SK-N-SH (cell line): ENCODE results near the gene ZNF516. TPM values are rescaled to one million over a fixed set of nuclear protein-coding genes. Genes with fewer than 3 reads are reported as not detected.

Experiments used
- CTCF ChIA-PET: fragments of 300-600, 350-600 bp; formaldehyde crosslinking; extraction: SDS; loops from one replicate; lab custom pipeline; 2021; lab: Yijun Ruan, JAX
- POLR2A ChIA-PET: fragments of 350-600 bp; sonication (Branson Sonifier 250); formaldehyde crosslinking; extraction: SDS; loops from one replicate; lab custom pipeline; 2020; ENCODE audit warnings: antibody characterized with exemption, inconsistent platforms; lab: Yijun Ruan, JAX
- DNase-seq: peaks from one replicate; pipeline ENCODE4 v3.0.0; 2012
- H2AFZ ChIP-seq: fragments of 200-600 bp; sonication (generic); 2 replicates; pipeline ENCODE4 v1.8.1; 2016; ENCODE audit warnings: antibody characterized with exemption, mild to moderate bottlenecking, low read depth
- H3F3A ChIP-seq: fragments of 200-600 bp; sonication (generic); replicated peaks from 2 replicates; pipeline ENCODE3; 2016; ENCODE audit warnings: antibody characterized with exemption, mild to moderate bottlenecking; ENCODE audit not compliant: insufficient read depth
- H3K27ac ChIP-seq, 2 experiments: fragments of 200-500 bp in 1 of 2; fragments of 200-600 bp in 1 of 2; sonication (Bioruptor generic) in 1 of 2; sonication (generic), shearing (Covaris generic) in 1 of 2; 2 replicates each; pipeline versions ENCODE4 v1.5.1 to v1.6.1; 2014 to 2016; ENCODE audit warnings: low read depth in 2 of 2, inconsistent platforms in 1 of 2, low read length in 1 of 2, mild to moderate bottlenecking in 1 of 2, mixed read lengths in 1 of 2
- H3K27me3 ChIP-seq: fragments of 200-600 bp; sonication (generic), shearing (Covaris generic); 2 replicates; pipeline ENCODE4 v1.6.1; 2016; ENCODE audit warnings: mixed run types; ENCODE audit not compliant: insufficient read depth
- H3K36me3 ChIP-seq, 2 experiments: fragments of 200-500 bp in 1 of 2; fragments of 200-600 bp in 1 of 2; sonication (Bioruptor generic) in 1 of 2; sonication (generic) in 1 of 2; replicated peaks in 1 of 2; 2 replicates each; pipeline versions ENCODE3 to v1.5.1; 2014 to 2016; ENCODE audit warnings: low read length in 1 of 2, mild to moderate bottlenecking in 1 of 2; ENCODE audit not compliant: insufficient read depth in 2 of 2, control insufficient read depth in 1 of 2
- H3K4me1 ChIP-seq, 2 experiments: fragments of 200-500 bp in 1 of 2; fragments of 200-600 bp in 1 of 2; sonication (Bioruptor generic) in 1 of 2; sonication (generic), shearing (Covaris generic) in 1 of 2; 2 replicates each; pipeline versions ENCODE4 v1.5.1 to v1.6.1; 2014 to 2016; ENCODE audit warnings: low read depth in 1 of 2, low read length in 1 of 2, mixed run types in 1 of 2; ENCODE audit not compliant: insufficient read depth in 2 of 2, control insufficient read depth in 1 of 2
- H3K4me2 ChIP-seq: fragments of 200-600 bp; sonication (generic), shearing (Covaris generic); 2 replicates; pipeline ENCODE4 v1.6.1; 2017; ENCODE audit warnings: mixed run types
- H3K4me3 ChIP-seq, 2 experiments: fragments of 200-500 bp in 1 of 2; fragments of 200-600 bp in 1 of 2; sonication (Bioruptor generic) in 1 of 2; sonication (generic), shearing (Covaris generic) in 1 of 2; 2 replicates each; pipeline versions ENCODE4 v1.5.1 to v1.8.1; 2014 to 2016; ENCODE audit warnings: low read depth in 2 of 2, inconsistent platforms in 1 of 2, low read length in 1 of 2, mild to moderate bottlenecking in 1 of 2, mixed read lengths in 1 of 2, moderate library complexity in 1 of 2
- H3K79me2 ChIP-seq: fragments of 200-600 bp; sonication (generic); 2 replicates; pipeline ENCODE4 v1.8.1; 2017; ENCODE audit warnings: mild to moderate bottlenecking; ENCODE audit not compliant: insufficient read depth
- H3K9ac ChIP-seq: fragments of 200-600 bp; sonication (generic); 2 replicates; pipeline ENCODE4 v1.6.1; 2017; ENCODE audit warnings: mixed run types
- H3K9me2 ChIP-seq: fragments of 200-600 bp; sonication (generic); 2 replicates; pipeline ENCODE4 v1.6.1; 2017; ENCODE audit warnings: mixed run types
- H3K9me3 ChIP-seq: fragments of 200-600 bp; sonication (generic); 2 replicates; pipeline ENCODE4 v1.6.1; 2017; ENCODE audit warnings: mixed run types, mild to moderate bottlenecking, moderate library complexity
- H4K20me1 ChIP-seq: fragments of 200-600 bp; sonication (generic); 2 replicates; pipeline ENCODE4 v1.6.1; 2017; ENCODE audit warnings: mild to moderate bottlenecking, mixed run types; ENCODE audit not compliant: insufficient read depth
- CTCF ChIP-seq: fragments of 200-600 bp; sonication (generic); IDR thresholded peaks from 2 replicates; pipeline ENCODE4 v1.6.1; 2017; ENCODE audit warnings: antibody characterized with exemption, mild to moderate bottlenecking, moderate library complexity
- FOSL2 ChIP-seq: IDR thresholded peaks from 2 replicates; pipeline ENCODE4 v1.4.0; 2012; ENCODE audit warnings: low read depth, mild to moderate bottlenecking, moderate library complexity, borderline replicate concordance
- FOXJ3 ChIP-seq: sonication (generic); formaldehyde crosslinking; IDR thresholded peaks from 2 replicates; pipeline ENCODE4 v1.5.1; 2020; ENCODE audit warnings: mild to moderate bottlenecking, missing genetic modification reagents
- MXI1 ChIP-seq: IDR thresholded peaks from 2 replicates; pipeline ENCODE4 v1.6.1; 2012; ENCODE audit warnings: mild to moderate bottlenecking, low read depth, low read length, improper control_type of control experiment
- RXRA ChIP-seq: IDR thresholded peaks from 2 replicates; pipeline ENCODE4 v1.4.0; 2012; ENCODE audit warnings: low read depth, mild to moderate bottlenecking, borderline replicate concordance
- TCF12 ChIP-seq: IDR thresholded peaks from 2 replicates; pipeline ENCODE4 v1.4.0; 2012
- TEAD4 ChIP-seq: IDR thresholded peaks from 2 replicates; pipeline ENCODE4 v1.4.0; 2012; ENCODE audit warnings: mild to moderate bottlenecking, borderline replicate concordance; ENCODE audit not compliant: insufficient read depth
- USF1 ChIP-seq: IDR thresholded peaks from 2 replicates; pipeline ENCODE4 v1.4.0; 2012; ENCODE audit warnings: low read depth, borderline replicate concordance
- USF2 ChIP-seq: fragments of 150-350 bp; IDR thresholded peaks from 2 replicates; pipeline ENCODE4 v1.6.1; 2017; ENCODE audit warnings: antibody characterized with exemption, low read length, low read depth, borderline replicate concordance
- ZBTB33 ChIP-seq: IDR thresholded peaks from 2 replicates; pipeline ENCODE4 v1.4.0; 2012; ENCODE audit warnings: low read depth, borderline replicate concordance
- WGBS: methylation state at CpG from one replicate; pipeline ENCODE4 v1.1.6; 2017; ENCODE audit warnings: low lambda C conversion rate; 5-methylcytosine and 5-hydroxymethylcytosine counted together
- polyA plus RNA-seq, 3 experiments: library from polyadenylated mRNA; depleted of rRNA; stranded (reverse); fragments of >200 nt; gene quantifications; 2 replicates each; pipeline ENCODE4 v1.2.3, GENCODE V29; 2012
- TF ChIP-seq, protein P1 (sequence below): IDR thresholded peaks from 2 replicates; pipeline ENCODE4; 2012

The ZNF516 gene
- polyA plus RNA-seq, 1 of the 3 experiments (the other 2 are of a cell fraction) = 4.4 TPM

DNA sequence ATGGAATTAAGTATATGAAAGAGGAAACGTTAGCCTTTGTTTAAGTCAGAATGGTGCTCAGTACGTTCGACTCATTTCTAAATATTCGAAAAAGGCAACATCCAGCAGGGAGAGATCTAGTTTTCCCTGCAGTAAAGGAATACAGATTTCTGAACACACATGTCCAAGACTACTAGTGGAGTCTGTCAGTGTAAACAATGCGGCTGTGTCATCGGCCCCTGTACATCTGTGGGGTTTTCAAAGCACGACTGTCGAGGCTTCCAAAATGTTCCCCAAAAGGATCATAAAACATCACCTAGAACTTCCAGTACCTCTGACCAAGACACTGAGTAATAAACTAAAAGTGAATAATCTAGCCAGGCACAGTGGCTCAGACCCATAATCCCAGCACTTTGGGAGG, 112.8 kb downstream of the ZNF516 start:
- H3K4me3 ChIP-seq = no peak overlapping the region
- no peaks in the 10 kb centered on the region for H4K20me1 ChIP-seq
- no peaks in the 10 kb centered on the region for H3F3A ChIP-seq
- H3K27ac ChIP-seq = no peak overlapping the region
- no peaks in the 10 kb centered on the region for H3K9me2 ChIP-seq
- H3K27me3 ChIP-seq = no peaks in the 10 kb centered on the region
- CTCF ChIA-PET = no interaction called here
- DNase-seq = no peak
- WGBS = 80% methylated on average over 8 of the region's 8 CpGs
- POLR2A ChIA-PET = no interaction called here
- no peak overlapping the region for H3K4me2 ChIP-seq
- H3K9me3 ChIP-seq = no peaks in the 10 kb centered on the region
- TF ChIP-seq FOXJ3 (CRISPR knock-in tag) (no peak), TCF12 (no peak), CTCF (no peak), MXI1 (no peak), RXRA (no peak), ZBTB33 (no peak), FOSL2 (no peak)
- TF ChIP-seq, protein P1, sequence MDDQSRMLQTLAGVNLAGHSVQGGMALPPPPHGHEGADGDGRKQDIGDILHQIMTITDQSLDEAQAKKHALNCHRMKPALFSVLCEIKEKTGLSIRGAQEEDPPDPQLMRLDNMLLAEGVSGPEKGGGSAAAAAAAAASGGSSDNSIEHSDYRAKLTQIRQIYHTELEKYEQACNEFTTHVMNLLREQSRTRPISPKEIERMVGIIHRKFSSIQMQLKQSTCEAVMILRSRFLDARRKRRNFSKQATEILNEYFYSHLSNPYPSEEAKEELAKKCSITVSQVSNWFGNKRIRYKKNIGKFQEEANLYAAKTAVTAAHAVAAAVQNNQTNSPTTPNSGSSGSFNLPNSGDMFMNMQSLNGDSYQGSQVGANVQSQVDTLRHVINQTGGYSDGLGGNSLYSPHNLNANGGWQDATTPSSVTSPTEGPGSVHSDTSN = no peak
- H3K79me2 ChIP-seq = peaks cover 3% of the 10 kb centered on the region; the same call in 1 of the 2 replicates
- H3K4me1 ChIP-seq = no peaks in the 10 kb centered on the region
- H3K9ac ChIP-seq = no peak overlapping the region
- no peak overlapping the region for H2AFZ ChIP-seq
- peaks cover 0 to 2% of the 10 kb centered on the region in 2 experiments for H3K36me3 ChIP-seq

DNA sequence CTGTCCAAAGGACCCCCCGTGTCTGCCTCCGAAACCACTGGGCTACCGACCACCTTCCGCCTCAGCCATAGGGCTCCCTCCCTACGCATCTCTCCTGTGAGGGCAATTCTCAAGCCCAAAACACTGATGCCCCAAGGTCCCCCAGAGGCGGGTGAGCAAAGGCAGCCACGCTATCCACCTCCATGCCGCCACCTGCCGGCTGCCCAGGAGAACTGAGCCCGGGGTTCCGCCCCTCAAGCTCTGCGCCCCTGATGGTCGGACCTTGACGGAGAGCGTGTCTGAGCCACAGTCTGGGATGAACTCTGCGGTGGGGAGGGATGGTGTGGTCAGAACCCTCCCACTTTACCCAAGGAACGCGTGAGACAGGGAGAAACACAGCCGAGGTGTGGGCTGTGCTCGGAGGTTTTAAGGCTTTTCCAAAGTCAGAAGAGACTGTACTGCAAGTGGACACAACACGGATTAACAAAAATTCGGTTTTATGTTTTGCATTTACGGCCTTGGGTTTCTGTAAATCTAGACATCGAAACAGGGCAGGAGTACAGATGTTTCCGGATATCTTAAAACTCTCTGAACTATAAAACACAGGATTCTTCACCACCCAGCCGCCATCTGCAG, 114.1 kb downstream of the ZNF516 start:
- no peaks in the 10 kb centered on the region for H3K4me1 ChIP-seq
- no peak overlapping the region for H3K4me2 ChIP-seq
- peaks cover 0 to 2% of the 10 kb centered on the region in 2 experiments for H3K36me3 ChIP-seq
- CTCF ChIA-PET = no interaction called here
- H3K4me3 ChIP-seq = no peak overlapping the region; a peak in 1 of 4 replicates
- H3K79me2 ChIP-seq = no peaks in the 10 kb centered on the region
- H3K9me2 ChIP-seq = no peaks in the 10 kb centered on the region
- H3K27me3 ChIP-seq = no peaks in the 10 kb centered on the region
- no peaks in the 10 kb centered on the region for H3K9me3 ChIP-seq
- no peaks in the 10 kb centered on the region for H4K20me1 ChIP-seq
- H2AFZ ChIP-seq = no peak overlapping the region
- 72% methylated on average over 24 of the region's 26 CpGs for WGBS
- no peak overlapping the region for H3K9ac ChIP-seq
- POLR2A ChIA-PET = no interaction called here
- no peaks in the 10 kb centered on the region for H3F3A ChIP-seq
- DNase-seq = no peak
- H3K27ac ChIP-seq = no peak overlapping the region
- TF ChIP-seq CTCF (no peak), USF1 (no peak), TEAD4 (no peak), USF2 (no peak), RXRA (no peak), TCF12 (no peak)
- TF ChIP-seq, protein P1 = no peak
